Measurements from ENCODE around the gene PRPF18. TPM values are rescaled to one million over a fixed set of nuclear protein-coding genes. Genes with fewer than 3 reads are reported as not detected.

Gene PRPF18
- total RNA-seq, 1 donor from 2014 or later, result 17.1 TPM

- peaks cover 16% of the 10 kb centered on the region for H3K4me1 Mint-ChIP-seq (ENCODE audit: low read depth)
- TF ChIP-seq CTCF (IDR thresholded peaks at IDR 0.05; ENCODE audit: unreplicated experiment), result no peak
- no peaks in the 10 kb centered on the region for H3K27me3 Mint-ChIP-seq
- no peaks in the 10 kb centered on the region for H3K9me3 Mint-ChIP-seq (ENCODE audit: low read depth)
- H3K4me3 Mint-ChIP-seq (ENCODE audit: low read depth), result no peak overlapping the region
- H3K36me3 Mint-ChIP-seq (ENCODE audit: insufficient read depth), result peaks cover 26% of the 10 kb centered on the region
- DNase-seq (ENCODE audit: low spot score, unreplicated experiment), result no peak
- peak overlapping the region; percentile 93 for H3K27ac Mint-ChIP-seq
Measured at GRCh38 chr10:13614530-13615332, 28.0 kb downstream of the PRPF18 start.

DNA sequence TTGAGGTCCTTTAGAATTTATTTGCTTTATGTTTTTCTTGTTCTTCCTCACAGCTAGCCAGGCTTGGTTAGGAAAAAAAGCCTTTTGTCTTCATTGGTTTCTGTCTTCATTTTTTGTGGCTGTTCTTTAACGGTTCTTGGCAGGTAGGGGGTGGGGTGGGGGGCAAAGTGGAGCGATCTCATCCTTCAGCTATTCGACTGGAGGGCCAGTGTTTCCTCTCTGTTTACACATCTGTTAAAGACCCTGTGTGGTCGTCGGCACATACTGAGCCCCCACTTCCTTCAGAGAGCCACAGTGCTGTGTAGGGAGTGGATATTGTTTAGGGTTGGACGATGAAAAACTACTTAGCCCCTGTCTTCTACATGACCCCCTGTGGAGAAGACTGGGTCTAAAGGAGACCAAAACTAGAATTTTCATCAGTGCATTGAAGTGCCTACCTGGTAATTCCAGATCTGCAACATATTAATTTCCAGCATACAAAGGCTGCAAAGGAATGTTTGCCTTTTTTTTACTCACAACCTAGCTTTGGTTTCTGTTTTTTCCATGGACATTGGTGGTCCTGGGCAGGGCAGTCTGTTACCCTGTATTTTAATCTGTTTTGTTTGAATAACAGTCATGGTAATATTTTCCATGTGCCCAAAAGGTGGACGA is 29.0 kb downstream of the PRPF18 start:
- Mint-ChIP-seq H3K4me3 (ENCODE audit: low read depth) (no peak overlapping the region), H3K4me1 (ENCODE audit: low read depth) (peaks cover 16% of the 10 kb centered on the region), H3K9me3 (ENCODE audit: low read depth) (no peaks in the 10 kb centered on the region), H3K36me3 (ENCODE audit: insufficient read depth) (peaks cover 22% of the 10 kb centered on the region), H3K27me3 (no peaks in the 10 kb centered on the region), H3K27ac (peak overlapping the region; percentile 93)
- no peak for DNase-seq (ENCODE audit: low spot score, unreplicated experiment)
- TF ChIP-seq CTCF (IDR thresholded peaks at IDR 0.05; ENCODE audit: unreplicated experiment), result no peak

DNA sequence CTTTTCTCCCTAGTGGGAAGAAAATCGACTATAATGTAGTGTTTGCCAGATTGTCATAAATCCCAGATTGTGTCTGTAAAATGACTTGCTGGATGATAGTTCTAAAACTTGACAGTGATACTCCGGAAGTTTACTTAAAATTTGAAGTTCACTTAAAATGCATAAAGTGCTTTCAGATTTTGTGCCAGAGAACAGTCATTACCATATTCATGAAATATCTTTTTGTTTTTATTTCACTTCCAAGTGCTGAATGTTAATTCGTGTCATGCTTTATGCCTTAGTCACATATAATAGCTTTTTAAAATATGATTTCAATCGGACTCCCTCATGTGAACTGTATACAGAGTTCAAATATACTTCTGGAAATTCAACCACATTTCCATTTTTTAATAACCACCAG is 30.4 kb downstream of the PRPF18 start:
- no peak overlapping the region for H3K27ac Mint-ChIP-seq
- H3K4me1 Mint-ChIP-seq (ENCODE audit: low read depth), result peaks cover 16% of the 10 kb centered on the region
- H3K27me3 Mint-ChIP-seq, result no peaks in the 10 kb centered on the region
- DNase-seq (ENCODE audit: low spot score, unreplicated experiment), result no peak
- no peaks in the 10 kb centered on the region for H3K9me3 Mint-ChIP-seq (ENCODE audit: low read depth)
- no peak for TF ChIP-seq CTCF (IDR thresholded peaks at IDR 0.05; ENCODE audit: unreplicated experiment)
- H3K4me3 Mint-ChIP-seq (ENCODE audit: low read depth), result no peak overlapping the region
- peaks cover 19% of the 10 kb centered on the region for H3K36me3 Mint-ChIP-seq (ENCODE audit: insufficient read depth)

DNA sequence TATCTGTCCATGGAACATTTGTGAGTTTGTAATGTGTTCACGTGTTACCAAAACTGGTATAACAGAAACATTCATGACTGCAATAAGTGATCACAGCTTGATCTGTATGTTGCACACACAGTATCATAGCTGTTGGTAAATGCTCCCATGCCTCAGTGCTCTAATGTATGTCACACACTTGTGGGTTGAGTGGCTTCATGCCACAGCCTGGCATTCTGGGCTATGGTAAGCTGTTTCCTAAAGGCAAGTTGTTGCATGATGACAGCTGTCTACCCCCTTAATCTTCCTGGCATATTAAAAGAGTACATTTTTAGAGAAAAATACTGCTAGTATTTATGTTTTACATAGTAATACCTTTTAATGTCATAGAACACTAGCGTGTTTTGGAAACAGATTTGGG is 35.2 kb downstream of the PRPF18 start:
- H3K9me3 Mint-ChIP-seq (ENCODE audit: low read depth), result no peaks in the 10 kb centered on the region
- no peaks in the 10 kb centered on the region for H3K27me3 Mint-ChIP-seq
- no peak overlapping the region for H3K27ac Mint-ChIP-seq
- no peak for TF ChIP-seq CTCF (IDR thresholded peaks at IDR 0.05; ENCODE audit: unreplicated experiment)
- H3K4me3 Mint-ChIP-seq (ENCODE audit: low read depth), result no peak overlapping the region
- no peaks in the 10 kb centered on the region for H3K4me1 Mint-ChIP-seq (ENCODE audit: low read depth)
- H3K36me3 Mint-ChIP-seq (ENCODE audit: insufficient read depth), result peaks cover 14% of the 10 kb centered on the region
- DNase-seq (ENCODE audit: low spot score, unreplicated experiment), result no peak

- no peak for DNase-seq (ENCODE audit: low spot score, unreplicated experiment)
- H3K27ac Mint-ChIP-seq, result no peak overlapping the region
- TF ChIP-seq CTCF (IDR thresholded peaks at IDR 0.05; ENCODE audit: unreplicated experiment), result no peak
- no peak overlapping the region for H3K4me3 Mint-ChIP-seq (ENCODE audit: low read depth)
- no peaks in the 10 kb centered on the region for H3K27me3 Mint-ChIP-seq
- H3K9me3 Mint-ChIP-seq (ENCODE audit: low read depth), result no peaks in the 10 kb centered on the region
- H3K36me3 Mint-ChIP-seq (ENCODE audit: insufficient read depth), result peaks cover 1% of the 10 kb centered on the region
- H3K4me1 Mint-ChIP-seq (ENCODE audit: low read depth), result peaks cover 11% of the 10 kb centered on the region
Measured at GRCh38 chr10:13624630-13625029, 37.9 kb downstream of the PRPF18 start.

Measured in progenitor cell of endocrine pancreas (in vitro differentiated cells).